NCI-H1092 treated with DMSO at 0.1 percent for 48 hours (cell line): ENCODE data around the gene HDAC4.

Experiments
- DNase-seq: peaks from one replicate; lab custom pipeline; 2025; lab: John Stamatoyannopoulos, UW

HDAC4 gene

GRCh38 chr2:239425631-239426030, 24.8 kb upstream of the HDAC4 start:
- DNase-seq: no peak

DNA sequence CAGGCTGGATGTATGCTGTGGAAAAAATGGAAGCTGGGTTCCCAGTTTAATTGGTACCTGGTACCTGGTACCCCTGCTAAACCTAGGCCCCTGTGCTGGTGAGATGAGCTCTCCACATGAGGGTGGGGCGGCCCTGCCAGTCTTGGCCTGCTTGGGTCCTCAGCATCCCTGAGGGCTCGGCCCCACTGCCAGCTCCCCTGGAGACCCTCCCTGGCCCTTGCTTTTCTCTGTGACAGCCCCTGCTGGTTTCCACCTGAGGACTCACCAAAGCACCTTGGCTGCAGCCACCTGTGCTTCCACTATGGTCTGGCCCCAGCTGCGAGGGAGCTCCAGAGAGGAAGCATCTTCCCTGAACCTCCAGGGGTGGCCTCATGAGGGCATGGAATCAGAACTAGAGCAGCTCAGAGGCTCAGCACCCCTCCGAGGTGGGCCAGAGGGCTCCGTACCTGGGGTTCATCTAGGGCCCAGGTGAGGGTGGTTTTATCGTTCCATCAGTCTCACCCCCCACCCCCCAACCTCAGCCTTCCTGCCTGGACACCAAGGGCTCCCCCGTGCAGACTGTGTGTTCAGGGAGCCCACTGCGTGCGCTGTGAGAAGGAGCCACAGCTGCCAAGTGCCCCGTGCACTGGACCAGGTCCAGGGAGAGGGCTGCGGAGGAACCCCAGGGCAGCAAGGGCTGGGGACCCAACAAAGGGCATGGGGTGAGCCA, 23.7 kb upstream of the HDAC4 start:
- DNase-seq: no peak

DNA sequence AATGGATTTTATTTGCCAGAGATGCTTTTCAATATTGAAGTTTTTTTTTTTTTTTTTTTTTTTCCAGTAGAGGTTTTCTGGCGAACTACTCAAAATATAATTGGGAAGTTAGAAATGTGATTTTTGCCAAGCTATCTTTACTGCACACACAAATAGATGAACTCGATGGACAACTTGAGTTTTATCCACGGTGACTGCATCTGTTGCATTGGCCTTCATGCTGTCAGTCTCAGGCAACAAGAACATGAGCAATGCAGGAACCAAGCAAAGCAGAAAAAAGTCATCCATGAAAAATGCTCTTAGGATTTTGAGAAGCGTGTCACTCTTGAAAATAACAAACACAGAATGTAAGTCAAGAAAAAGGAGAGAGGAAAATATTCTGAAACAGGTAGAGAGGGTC, 22.7 kb upstream of the HDAC4 start:
- no peak for DNase-seq

DNA sequence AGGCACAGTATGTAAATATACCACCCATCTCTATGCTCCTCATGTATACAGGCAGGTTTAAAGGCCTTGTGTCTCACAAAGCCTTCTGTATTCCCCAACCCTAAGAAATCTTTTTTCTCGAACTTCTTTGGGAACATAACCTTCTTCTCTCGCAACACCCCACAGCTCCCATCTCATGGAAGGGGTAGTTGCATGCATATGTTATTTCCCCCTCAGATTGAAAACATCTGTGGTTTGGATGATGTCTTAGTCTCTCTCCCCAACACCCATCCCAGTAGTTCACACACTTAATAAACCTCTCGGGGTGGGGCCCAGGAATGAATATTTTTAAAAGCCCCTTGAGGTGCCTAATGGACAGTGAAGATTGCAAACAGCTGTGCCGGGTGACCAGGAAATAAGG, 21.0 kb upstream of the HDAC4 start:
- no peak for DNase-seq

- no peak for DNase-seq
Observed at GRCh38 chr2:239420082-239420481, 19.3 kb upstream of the HDAC4 start.

DNA sequence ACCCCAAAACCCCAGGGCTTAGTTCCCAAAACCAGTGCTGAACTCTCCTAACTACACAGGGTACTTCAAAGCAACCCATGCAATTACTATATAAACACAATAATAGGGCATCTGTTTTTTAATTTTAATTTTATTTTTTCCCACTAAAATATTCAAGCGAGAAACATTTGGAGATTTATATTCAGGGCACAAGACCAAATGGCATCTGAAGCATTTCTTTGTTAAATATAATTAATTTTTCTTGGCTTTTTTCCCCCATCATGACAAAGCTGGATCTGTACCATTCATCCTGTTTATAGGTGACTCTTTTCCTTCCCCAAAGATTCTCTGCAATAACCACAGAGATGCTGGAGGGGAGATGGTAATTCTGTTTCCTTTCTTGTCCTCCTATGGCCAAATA, 18.1 kb upstream of the HDAC4 start:
- DNase-seq: no peak

- DNase-seq: no peak
Observed at GRCh38 chr2:239412905-239413603, 12.2 kb upstream of the HDAC4 start.

GRCh38 chr2:239411549-239412319, 10.9 kb upstream of the HDAC4 start:
- DNase-seq: no peak

DNA sequence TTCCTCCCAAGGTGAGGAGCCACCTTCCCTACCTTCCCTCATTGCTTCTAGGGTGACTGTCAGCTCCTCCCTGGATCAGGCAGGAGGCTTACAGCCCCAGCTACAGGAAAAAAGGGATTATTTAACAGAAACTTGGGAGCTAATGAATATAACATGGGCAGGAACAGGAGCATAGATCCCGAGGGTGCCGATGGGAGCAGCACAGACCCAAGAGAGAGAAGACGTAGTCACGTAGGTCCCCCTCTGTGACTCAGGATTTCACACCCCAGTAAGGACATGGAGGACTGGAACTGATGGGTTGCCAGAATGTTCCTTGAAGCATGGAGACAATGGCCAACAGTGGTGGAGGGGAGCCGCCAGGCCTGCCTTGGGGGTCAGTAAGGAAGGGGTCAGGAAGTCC, 10.3 kb upstream of the HDAC4 start:
- no peak for DNase-seq

DNA sequence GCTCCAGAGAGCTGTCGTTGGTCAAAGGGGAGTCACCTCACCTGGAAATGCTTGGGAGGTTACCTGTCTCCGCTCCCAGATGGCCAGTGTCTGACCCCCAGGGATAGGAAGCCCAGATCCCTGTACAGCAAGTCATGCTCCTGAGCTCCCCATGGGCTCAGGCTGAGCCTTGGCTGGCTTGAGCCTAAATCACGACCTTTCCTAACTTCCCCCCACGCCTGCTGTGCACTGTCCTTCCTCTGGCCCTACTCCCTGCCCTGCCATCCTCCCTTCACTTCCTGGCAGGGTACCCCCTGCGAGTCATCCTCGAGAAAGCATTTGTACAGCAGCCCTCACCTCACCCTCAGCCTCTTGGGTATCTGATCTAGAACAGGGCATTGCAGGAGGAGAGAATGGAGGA, 9.2 kb upstream of the HDAC4 start:
- no peak for DNase-seq

GRCh38 chr2:239407112-239407511, 6.3 kb upstream of the HDAC4 start:
- DNase-seq: no peak

- DNase-seq: no peak
Observed at GRCh38 chr2:239406316-239406995, 5.6 kb upstream of the HDAC4 start.

DNA sequence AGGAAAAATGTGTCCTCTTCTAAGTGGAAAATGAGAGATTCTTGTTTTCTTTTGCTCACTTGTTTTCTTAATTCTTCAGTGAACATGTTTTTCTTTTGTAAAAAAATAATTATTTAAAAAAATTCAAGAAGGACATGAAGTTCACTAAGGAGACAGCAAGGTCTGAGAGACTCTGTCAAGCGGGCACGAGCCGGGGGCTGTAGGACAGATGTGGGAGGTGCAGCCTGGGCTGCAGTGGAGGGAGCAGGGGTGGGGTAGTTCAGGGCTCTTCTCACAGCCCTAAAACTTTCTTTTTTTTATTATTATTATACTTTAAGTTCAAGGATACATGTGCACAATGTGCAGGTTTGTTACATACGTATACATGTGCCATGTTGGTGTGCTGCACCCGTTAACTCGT, 4.3 kb upstream of the HDAC4 start:
- DNase-seq: no peak

DNA sequence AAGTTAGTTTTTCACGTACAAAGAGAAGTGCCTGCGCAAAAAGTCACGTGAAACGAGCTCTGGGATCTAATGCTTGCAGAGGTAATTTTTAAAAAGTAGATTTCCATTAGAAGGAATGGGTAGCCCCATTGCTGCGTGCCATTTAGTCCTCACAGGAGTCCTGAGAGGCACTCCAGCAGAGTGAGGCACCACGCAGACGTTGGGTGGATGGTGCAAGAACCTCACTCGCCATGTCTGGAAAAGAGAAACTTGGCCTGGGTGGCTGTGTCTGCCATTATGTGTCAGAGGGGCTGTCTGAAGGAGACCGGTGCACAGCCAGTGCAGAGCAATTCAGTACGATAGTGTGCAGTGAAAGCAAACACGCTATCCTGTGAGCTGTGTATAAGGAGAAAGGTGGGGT, 1.8 kb upstream of the HDAC4 start:
- no peak for DNase-seq

DNA sequence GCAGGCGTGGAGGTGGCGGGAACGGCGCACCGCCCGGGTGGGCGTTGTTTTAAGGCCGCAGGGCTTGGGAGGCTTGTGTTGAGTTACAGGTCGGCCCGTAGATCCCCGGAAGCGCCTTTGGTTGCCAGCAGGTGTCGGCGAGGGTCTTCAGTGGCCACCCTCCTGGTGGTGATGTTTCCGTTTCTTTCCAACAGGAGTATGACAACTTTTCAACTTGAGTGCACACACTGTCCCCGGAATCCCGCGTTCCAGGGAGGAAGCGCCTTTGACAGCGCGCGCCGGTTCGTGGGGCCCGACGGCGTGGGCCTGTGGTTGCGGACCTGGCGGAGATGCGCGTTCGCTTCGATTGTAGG, 1.0 kb upstream of the HDAC4 start:
- DNase-seq: peak; percentile 78

GRCh38 chr2:239401067-239401880, 454 bp upstream of the HDAC4 start:
- peak; percentile 96 for DNase-seq

DNA sequence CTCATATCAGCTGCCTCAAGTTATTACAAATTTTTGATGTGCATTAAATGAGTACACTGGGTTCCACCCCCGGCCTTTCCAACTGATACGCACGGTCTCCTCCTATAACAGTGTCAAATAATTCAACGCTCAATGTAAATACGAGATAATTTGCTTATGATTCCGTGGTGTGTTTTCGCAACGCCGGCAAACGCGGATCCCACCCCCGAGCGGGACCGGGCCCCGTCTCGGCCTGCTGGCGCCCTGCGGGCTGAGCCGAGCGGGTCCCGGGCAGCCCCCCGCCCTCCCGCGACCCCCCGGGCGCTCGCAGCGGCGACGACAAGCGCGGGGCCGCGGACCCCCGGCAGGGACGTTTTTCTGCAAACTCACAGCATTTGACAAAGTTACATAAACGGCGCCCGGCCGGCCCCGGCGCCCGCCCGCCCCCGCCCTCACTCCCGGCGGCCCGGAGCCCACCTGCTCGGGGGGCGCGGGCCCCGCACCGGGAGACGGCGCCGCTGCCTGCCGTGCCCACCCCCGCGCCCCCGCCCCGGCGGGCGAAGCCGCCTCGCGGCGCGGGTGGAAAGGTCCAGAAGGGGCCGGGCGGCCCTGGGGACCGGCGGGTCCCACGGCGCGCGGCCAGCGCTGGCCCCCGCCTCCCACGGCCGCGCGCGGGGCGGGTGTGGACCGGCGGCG, 762 bp downstream of the HDAC4 start:
- DNase-seq: no peak

DNA sequence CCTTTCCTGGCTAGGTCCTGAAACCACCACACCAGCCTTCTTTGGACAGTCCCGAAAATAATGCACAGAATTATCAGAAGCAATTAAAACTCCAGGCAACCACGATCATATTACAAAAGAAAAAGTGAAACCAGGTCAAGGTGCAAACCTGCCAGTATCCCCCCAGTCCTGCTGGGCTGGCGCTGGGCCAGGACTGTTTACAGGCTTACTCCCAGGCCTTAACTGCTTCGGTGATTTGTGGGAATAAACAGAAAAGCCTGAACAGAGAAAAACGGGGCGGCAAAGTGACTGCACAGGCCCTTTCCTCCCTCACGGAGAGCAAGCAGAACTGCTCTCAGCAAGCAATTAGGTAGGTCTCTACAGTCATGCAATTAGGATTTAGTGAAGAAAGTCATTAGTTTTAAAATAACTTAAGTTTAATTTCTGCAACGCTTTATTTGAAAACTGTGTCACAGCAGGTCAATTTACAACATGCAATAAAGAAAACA, 1.3 kb downstream of the HDAC4 start:
- peak; percentile 3 for DNase-seq

DNA sequence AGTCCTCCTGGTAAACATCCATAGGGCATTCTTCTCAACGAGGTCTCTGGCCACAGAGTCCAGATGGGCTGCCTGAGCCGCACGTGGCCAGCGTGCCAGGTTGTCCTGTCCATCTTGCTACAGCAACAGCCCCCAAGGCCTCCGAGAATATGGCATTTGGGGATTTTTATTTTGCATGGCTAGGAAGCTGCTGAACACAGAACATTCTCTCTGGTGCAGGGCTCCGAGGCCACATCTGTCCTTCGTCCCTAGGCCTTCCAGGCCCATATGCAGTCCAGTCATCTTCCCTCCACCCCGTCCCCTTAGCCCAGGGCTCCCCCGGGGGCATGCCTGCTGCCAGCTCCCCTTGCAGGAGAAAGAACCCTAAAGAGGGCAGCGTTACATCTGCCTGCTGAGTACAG, 2.3 kb downstream of the HDAC4 start:
- DNase-seq: no peak

DNA sequence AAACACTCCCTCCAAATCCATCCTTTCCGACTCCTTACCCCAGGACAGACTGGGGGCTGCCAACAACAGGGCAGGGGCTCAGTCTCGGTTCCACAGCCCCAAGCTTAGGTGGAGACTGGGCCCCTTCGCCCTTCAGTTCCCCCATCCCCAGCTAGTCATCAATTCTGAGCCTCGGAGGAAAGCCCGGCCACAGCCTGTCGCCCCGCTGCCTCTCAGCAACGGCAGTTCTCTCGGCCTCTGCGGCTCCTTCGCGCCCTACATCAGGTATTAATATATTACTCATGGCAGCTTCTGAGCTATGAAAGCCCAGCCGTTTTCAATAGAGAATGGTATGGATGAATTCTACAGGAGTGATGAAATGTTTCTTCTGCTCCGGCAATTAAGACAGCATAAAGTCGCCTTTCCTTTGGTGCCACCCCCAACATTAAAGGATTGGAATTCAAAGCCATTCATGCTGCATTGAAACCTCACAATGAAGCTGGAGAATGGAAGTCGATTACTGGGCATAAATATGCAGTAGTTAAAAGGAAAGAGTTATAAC, 2.8 kb downstream of the HDAC4 start:
- no peak for DNase-seq
